ENCODE data around the gene SERPINA1.

Gene SERPINA1

GRCh38 chr14:94343238-94344005, 45.0 kb downstream of the SERPINA1 start:
- no peak for DNase-seq (ENCODE audit: extremely low spot score)
- ChIA-PET CTCF (interaction anchor here (1.0 to 1.2 kb wide), 2 partner anchors 30 to 489 kb away, joined by 3 read pairs; no protein-coding TSS in a partner anchor), POLR2A (interaction anchor here (1.2 kb wide), 1 partner anchor 24 kb away, joined by 3 read pairs; no protein-coding TSS in a partner anchor)
- TF ChIP-seq HDGF (IDR thresholded peaks at IDR 0.05; ENCODE audit: borderline replicate concordance) (no peak), ARNT (IDR thresholded peaks at IDR 0.05) (no peak), ZNF384 (IDR thresholded peaks at IDR 0.05) (no peak), SUZ12 (IDR thresholded peaks at IDR 0.05) (no peak), LEF1 (IDR thresholded peaks at IDR 0.05; ENCODE audit: borderline replicate concordance) (no peak), TARDBP (IDR thresholded peaks at IDR 0.05) (no peak)

GRCh38 chr14:94342334-94342934, 46.0 kb downstream of the SERPINA1 start:
- CTCF ChIA-PET, result no interaction called here
- POLR2A ChIA-PET, result no interaction called here
- no peak for DNase-seq (ENCODE audit: extremely low spot score)
- TF ChIP-seq FOXM1 (IDR thresholded peaks at IDR 0.05; ENCODE audit: borderline replicate concordance), result no peak
- no peak for TF ChIP-seq SUZ12 (IDR thresholded peaks at IDR 0.05)
- no peak for TF ChIP-seq SP1 (IDR thresholded peaks at IDR 0.05)
- TF ChIP-seq PKNOX1 (IDR thresholded peaks at IDR 0.05), result no peak
- TF ChIP-seq BHLHE40 (IDR thresholded peaks at IDR 0.05; ENCODE audit: borderline replicate concordance), result no peak
- TF ChIP-seq NFRKB (IDR thresholded peaks at IDR 0.05), result no peak
- no peak for TF ChIP-seq ELF4 (IDR thresholded peaks at IDR 0.05)
- TF ChIP-seq ARNT (IDR thresholded peaks at IDR 0.05), result no peak

GRCh38 chr14:94341656-94342333, 46.6 kb downstream of the SERPINA1 start:
- ChIA-PET POLR2A (no interaction called here), CTCF (no interaction called here)

GRCh38 chr14:94340533-94340932, 47.9 kb downstream of the SERPINA1 start:
- CTCF ChIA-PET, result no interaction called here
- no peak for TF ChIP-seq HDGF (IDR thresholded peaks at IDR 0.05; ENCODE audit: borderline replicate concordance)
- no peak for TF ChIP-seq LEF1 (IDR thresholded peaks at IDR 0.05; ENCODE audit: borderline replicate concordance)
- TF ChIP-seq L3MBTL2 (conservative IDR thresholded peaks at IDR 0.05), result no peak
- no peak for TF ChIP-seq FOXK2 (IDR thresholded peaks at IDR 0.05)
- no peak for TF ChIP-seq BHLHE40 (IDR thresholded peaks at IDR 0.05; ENCODE audit: borderline replicate concordance)
- no peak for TF ChIP-seq PKNOX1 (IDR thresholded peaks at IDR 0.05)
- no peak for TF ChIP-seq SUZ12 (IDR thresholded peaks at IDR 0.05)
- TF ChIP-seq NFRKB (IDR thresholded peaks at IDR 0.05), result no peak
- no peak for TF ChIP-seq CTBP1 (IDR thresholded peaks at IDR 0.05; ENCODE audit: borderline replicate concordance)
- TF ChIP-seq FOXM1 (IDR thresholded peaks at IDR 0.05; ENCODE audit: borderline replicate concordance), result no peak
- POLR2A ChIA-PET, result no interaction called here
- DNase-seq (ENCODE audit: extremely low spot score), result no peak

More at GRCh38 chr14:94341656-94342333, 46.6 kb downstream of the SERPINA1 start:
- TF ChIP-seq FOXA1 (IDR thresholded peaks at IDR 0.05), result no peak
- no peak for TF ChIP-seq HDGF (IDR thresholded peaks at IDR 0.05; ENCODE audit: borderline replicate concordance)
- TF ChIP-seq FOXM1 (IDR thresholded peaks at IDR 0.05; ENCODE audit: borderline replicate concordance), result no peak
- no peak for TF ChIP-seq SUZ12 (IDR thresholded peaks at IDR 0.05)
- TF ChIP-seq BHLHE40 (IDR thresholded peaks at IDR 0.05; ENCODE audit: borderline replicate concordance), result no peak
- no peak for TF ChIP-seq CTBP1 (IDR thresholded peaks at IDR 0.05; ENCODE audit: borderline replicate concordance)
- no peak for TF ChIP-seq PKNOX1 (IDR thresholded peaks at IDR 0.05)
- no peak for TF ChIP-seq L3MBTL2 (conservative IDR thresholded peaks at IDR 0.05)
- TF ChIP-seq NFRKB (IDR thresholded peaks at IDR 0.05), result no peak
- TF ChIP-seq FOXK2 (IDR thresholded peaks at IDR 0.05), result no peak
- no peak for TF ChIP-seq ARNT (IDR thresholded peaks at IDR 0.05)
- no peak for DNase-seq (ENCODE audit: extremely low spot score)

GRCh38 chr14:94338023-94338422, 50.4 kb downstream of the SERPINA1 start:
- TF ChIP-seq SP1 (IDR thresholded peaks at IDR 0.05), result no peak
- TF ChIP-seq HDGF (IDR thresholded peaks at IDR 0.05; ENCODE audit: borderline replicate concordance), result no peak
- no peak for TF ChIP-seq PKNOX1 (IDR thresholded peaks at IDR 0.05)
- TF ChIP-seq SUZ12 (IDR thresholded peaks at IDR 0.05), result no peak
- POLR2A ChIA-PET, result no interaction called here
- CTCF ChIA-PET, result interaction anchor here (0.5 kb wide), 1 partner anchor 1089 kb away, joined by 3 read pairs; no protein-coding TSS in a partner anchor
- DNase-seq (ENCODE audit: extremely low spot score), result no peak

All from HEK293T (cell line).